OCI-LY7 (cell line): ENCODE results near the gene DNAJC7.

ENCODE experiments used
- CTCF ChIP-seq: fragments of 200-600 bp; sonication (generic); conservative IDR thresholded peaks from 2 replicates; pipeline ENCODE4 v1.5.1; 2014; ENCODE audit warnings: mild to moderate bottlenecking, antibody characterized with exemption, low read length, moderate library complexity, mixed read lengths
- EZH2phosphoT487 ChIP-seq: fragments of 200-600 bp; sonication (generic); IDR thresholded peaks from 2 replicates; pipeline ENCODE4 v1.6.1; 2018; ENCODE audit warnings: low read depth, borderline replicate concordance, mild to moderate bottlenecking, mixed run types, antibody characterized with exemption, low read length, moderate library complexity, mixed read lengths

GRCh38 chr17:41992576-41992975 lies 24.7 kb downstream of the DNAJC7 start:
- TF ChIP-seq CTCF (no peak), EZH2phosphoT487 (no peak)
